Naive thymus-derived CD4-positive, alpha-beta T cell (primary cell): ENCODE measurements around the gene THAP4. TPM values are rescaled to one million over a fixed set of nuclear protein-coding genes. Genes with fewer than 3 reads are reported as not detected.

Experiments used
- ATAC-seq: fragments of 150-1000 bp; cut with Tn5 transposase; 2 replicates; pipeline ENCODE4 v1.10.0; 2021; ENCODE audit warnings: mild to moderate bottlenecking, moderate library complexity
- CTCF ChIA-PET: fragments of 350-600 bp; sonication (Branson Sonifier 250); formaldehyde crosslinking; loops from one replicate; lab custom pipeline; 2021; ENCODE audit warnings: antibody characterized with exemption; lab: Charles Lee
- POLR2A ChIA-PET: fragments of 350-600 bp; sonication (Branson Sonifier 250); formaldehyde crosslinking; loops from one replicate; lab custom pipeline; 2021; ENCODE audit warnings: antibody characterized with exemption, inconsistent platforms; lab: Charles Lee
- DNase-seq, 9 donors: peaks; one replicate each; pipeline versions ENCODE4 v3.0.0 to v3.0.0-alpha.2; 2020 to 2022; ENCODE audit warnings: mixed read lengths in 1 of 9
- H3K27ac ChIP-seq: one replicate; pipeline ENCODE4 v1.7.0; 2013; ENCODE audit warnings: mild to moderate bottlenecking, low read depth, low read length, moderate library complexity
- H3K27me3 ChIP-seq, 2 donors: one replicate each; pipeline ENCODE4 v1.7.0; 2013; ENCODE audit warnings: low read length in 2 of 2, mild to moderate bottlenecking in 2 of 2, moderate library complexity in 2 of 2; ENCODE audit not compliant: control insufficient read depth in 2 of 2, insufficient read depth in 2 of 2
- H3K36me3 ChIP-seq, 3 experiments: 1 replicate in 2 of 3; 2 replicates in 1 of 3; pipeline ENCODE4 v1.7.0; 2013; ENCODE audit warnings: low read length in 3 of 3, mild to moderate bottlenecking in 3 of 3, moderate library complexity in 1 of 3; ENCODE audit not compliant: insufficient read depth in 3 of 3, control insufficient read depth in 2 of 3
- H3K4me1 ChIP-seq, 2 donors: one replicate each; pipeline ENCODE4 v1.7.0; 2013; ENCODE audit warnings: low read length in 2 of 2, mild to moderate bottlenecking in 2 of 2, moderate library complexity in 1 of 2; ENCODE audit not compliant: control insufficient read depth in 2 of 2, insufficient read depth in 2 of 2
- H3K4me3 ChIP-seq: 2 replicates; pipeline ENCODE4 v1.7.0; 2013; ENCODE audit warnings: mild to moderate bottlenecking, low read length
- H3K9me3 ChIP-seq, 3 experiments: 1 replicate in 2 of 3; 2 replicates in 1 of 3; pipeline ENCODE4 v1.7.0; 2013; ENCODE audit warnings: low read length in 3 of 3; ENCODE audit not compliant: control insufficient read depth in 2 of 3
- H3K27ac Mint-ChIP-seq, 9 donors: one replicate each; pipeline ENCODE4 v1.8.0; 2020 to 2022; ENCODE audit warnings: mixed read lengths in 9 of 9, mild to moderate bottlenecking in 8 of 9, moderate library complexity in 5 of 9, inconsistent platforms in 2 of 9
- H3K27me3 Mint-ChIP-seq, 5 donors: one replicate each; pipeline ENCODE4 v1.8.0; 2021 to 2022; ENCODE audit warnings: mixed read lengths in 5 of 5, mild to moderate bottlenecking in 1 of 5
- H3K36me3 Mint-ChIP-seq, 5 donors: one replicate each; pipeline ENCODE4 v1.8.0; 2020 to 2022; ENCODE audit warnings: mixed read lengths in 5 of 5, mild to moderate bottlenecking in 3 of 5, inconsistent platforms in 1 of 5
- H3K4me1 Mint-ChIP-seq, 7 donors: one replicate each; pipeline ENCODE4 v1.8.0; 2020 to 2022; ENCODE audit warnings: mixed read lengths in 7 of 7, mild to moderate bottlenecking in 3 of 7, inconsistent platforms in 1 of 7
- H3K4me3 Mint-ChIP-seq, 10 donors: one replicate each; pipeline ENCODE4 v1.8.0; 2020 to 2022; ENCODE audit warnings: mild to moderate bottlenecking in 10 of 10, mixed read lengths in 10 of 10, moderate library complexity in 6 of 10, inconsistent platforms in 2 of 10
- H3K9me3 Mint-ChIP-seq, 11 donors: one replicate each; pipeline ENCODE4 v1.8.0; 2020 to 2022; ENCODE audit warnings: mixed read lengths in 11 of 11, mild to moderate bottlenecking in 4 of 11, inconsistent platforms in 1 of 11, moderate library complexity in 1 of 11
- intact Hi-C, 2 donors: fragments of 100-400 bp; cut with micrococcal nuclease; formaldehyde crosslinking; loops; one replicate each; pipeline ENCODE4 v1.15.1; 2023
- polyA plus RNA-seq, 2 donors: library from polyadenylated mRNA; unstranded; fragments of 300-500 nt; fragmentation: Illumina TruSeq; gene quantifications; one replicate each; pipeline ENCODE4 v1.2.3, GENCODE V29; 2021
- total RNA-seq, 6 experiments: library from RNA in 5 of 6; stranded (reverse) in 5 of 6; gene quantifications; 1 replicate in 5 of 6; 2 replicates in 1 of 6; pipeline ENCODE4 v1.2.3 and lab custom pipeline; 2021 to 2026

THAP4 gene
- total and polyA plus RNA-seq, 7 experiments from 2014 or later, result 26.4 to 56.2 (median 30.8) TPM

DNA sequence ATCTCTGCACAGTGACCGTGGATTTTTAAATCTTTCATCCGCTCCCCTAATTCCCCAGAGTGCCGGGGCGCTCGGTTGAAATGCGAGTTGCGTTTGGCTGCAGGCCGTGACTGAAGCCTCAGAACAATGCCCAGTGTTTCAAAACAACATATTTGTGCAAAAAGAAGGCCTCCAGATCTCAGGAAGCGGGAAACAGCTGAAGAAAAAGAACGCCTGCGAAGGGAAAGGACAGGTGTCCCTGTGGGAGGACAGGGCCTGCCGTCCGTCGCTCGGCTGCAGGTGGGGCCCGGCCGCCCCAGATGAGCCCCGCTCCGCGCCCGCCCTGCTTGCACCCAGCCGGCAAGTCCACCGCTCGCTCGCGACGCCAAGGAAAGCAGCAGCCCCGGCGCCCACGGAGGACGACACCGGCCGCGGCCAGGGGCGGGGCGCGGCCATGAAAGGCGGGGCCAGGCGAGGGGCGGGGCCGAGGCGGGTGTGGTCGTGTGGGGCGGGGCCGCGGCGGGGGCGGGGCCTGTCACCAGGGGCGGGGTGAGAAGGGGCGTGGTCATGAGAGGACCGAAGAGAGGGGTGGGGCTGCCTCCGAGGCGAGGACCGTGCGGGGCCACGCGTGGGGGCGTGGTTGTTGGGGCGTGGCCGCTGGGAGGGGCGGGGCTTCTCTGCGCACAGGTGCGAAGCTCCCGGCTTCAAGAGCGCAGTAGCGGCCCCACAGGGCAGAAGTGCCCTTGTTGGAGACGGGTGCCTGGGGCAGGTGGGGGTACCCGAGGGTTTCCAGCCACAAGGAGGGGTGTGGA, 96.0 kb downstream of the THAP4 start:
- Mint-ChIP-seq H3K4me1 (peaks cover 0 to 8% (median 4%) of the 10 kb centered on the region in 7 donors), H3K4me3 (peak overlapping the region; percentile 53 to 84 (median 62)), H3K9me3 (no peaks in the 10 kb centered on the region), H3K36me3 (no peaks in the 10 kb centered on the region), H3K27ac (no peak overlapping the region), H3K27me3 (peaks cover 11 to 29% (median 19%) of the 10 kb centered on the region in 5 donors)
- CTCF ChIA-PET, result no interaction called here
- ATAC-seq (peak; percentile 92), DNase-seq (peak; percentile 37 to 82 (median 49))
- no peaks in the 10 kb centered on the region for H3K9me3 ChIP-seq
- intact Hi-C loops, result loop anchor here in 1 of 2 donors (1.0 to 2.0 kb wide), 3 partner anchors 33 to 708 kb away; partner anchors contain the start of gene STK25
- no peaks in the 10 kb centered on the region for H3K4me1 ChIP-seq
- no peak overlapping the region for H3K4me3 ChIP-seq
- no peaks in the 10 kb centered on the region for H3K36me3 ChIP-seq
- POLR2A ChIA-PET, result no interaction called here
- no peak overlapping the region for H3K27ac ChIP-seq
- peaks cover 0 to 3% of the 10 kb centered on the region in 2 donors for H3K27me3 ChIP-seq

GRCh38 chr2:241540401-241540770, 96.6 kb downstream of the THAP4 start:
- H3K4me3 Mint-ChIP-seq, result peak overlapping the region; percentile 53 to 84 (median 62)
- Histone ChIP-seq H3K36me3 (no peaks in the 10 kb centered on the region), H3K9me3 (no peaks in the 10 kb centered on the region), H3K27ac (no peak overlapping the region), H3K27me3 (peaks cover 0 to 3% of the 10 kb centered on the region in 2 donors), H3K4me1 (no peaks in the 10 kb centered on the region), H3K4me3 (no peak overlapping the region)
- no peaks in the 10 kb centered on the region for H3K9me3 Mint-ChIP-seq
- ATAC-seq, result no peak
- CTCF ChIA-PET, result no interaction called here
- H3K36me3 Mint-ChIP-seq, result no peaks in the 10 kb centered on the region
- no peak overlapping the region for H3K27ac Mint-ChIP-seq
- DNase-seq, result no peak
- POLR2A ChIA-PET, result no interaction called here
- intact Hi-C loops, result loop anchor here in 1 of 2 donors (2.0 kb wide), 1 partner anchor 708 kb away; no protein-coding TSS in a partner anchor
- peaks cover 0 to 8% (median 4%) of the 10 kb centered on the region in 7 donors for H3K4me1 Mint-ChIP-seq
- H3K27me3 Mint-ChIP-seq, result peaks cover 11 to 29% (median 19%) of the 10 kb centered on the region in 5 donors

- Mint-ChIP-seq H3K27ac (no peak overlapping the region), H3K27me3 (peaks cover 11 to 29% (median 19%) of the 10 kb centered on the region in 5 donors), H3K4me1 (peaks cover 0 to 8% (median 4%) of the 10 kb centered on the region in 7 donors), H3K36me3 (no peaks in the 10 kb centered on the region), H3K4me3 (no peak overlapping the region), H3K9me3 (no peaks in the 10 kb centered on the region)
- no peak overlapping the region for H3K4me3 ChIP-seq
- H3K36me3 ChIP-seq, result no peaks in the 10 kb centered on the region
- ATAC-seq (no peak), DNase-seq (no peak)
- H3K27ac ChIP-seq, result no peak overlapping the region
- CTCF ChIA-PET, result no interaction called here
- H3K4me1 ChIP-seq, result no peaks in the 10 kb centered on the region
- intact Hi-C loops, result loop anchor here in 1 of 2 donors (2.0 kb wide), 1 partner anchor 707 kb away; no protein-coding TSS in a partner anchor
- POLR2A ChIA-PET, result interaction anchor here (0.6 kb wide), 1 partner anchor 8 kb away, joined by 3 read pairs; no protein-coding TSS in a partner anchor
- peaks cover 0 to under 1% of the 10 kb centered on the region in 2 donors for H3K27me3 ChIP-seq
- H3K9me3 ChIP-seq, result no peaks in the 10 kb centered on the region
These were observed 97.2 kb downstream of the THAP4 start for GRCh38 chr2:241539616-241540374.

DNA sequence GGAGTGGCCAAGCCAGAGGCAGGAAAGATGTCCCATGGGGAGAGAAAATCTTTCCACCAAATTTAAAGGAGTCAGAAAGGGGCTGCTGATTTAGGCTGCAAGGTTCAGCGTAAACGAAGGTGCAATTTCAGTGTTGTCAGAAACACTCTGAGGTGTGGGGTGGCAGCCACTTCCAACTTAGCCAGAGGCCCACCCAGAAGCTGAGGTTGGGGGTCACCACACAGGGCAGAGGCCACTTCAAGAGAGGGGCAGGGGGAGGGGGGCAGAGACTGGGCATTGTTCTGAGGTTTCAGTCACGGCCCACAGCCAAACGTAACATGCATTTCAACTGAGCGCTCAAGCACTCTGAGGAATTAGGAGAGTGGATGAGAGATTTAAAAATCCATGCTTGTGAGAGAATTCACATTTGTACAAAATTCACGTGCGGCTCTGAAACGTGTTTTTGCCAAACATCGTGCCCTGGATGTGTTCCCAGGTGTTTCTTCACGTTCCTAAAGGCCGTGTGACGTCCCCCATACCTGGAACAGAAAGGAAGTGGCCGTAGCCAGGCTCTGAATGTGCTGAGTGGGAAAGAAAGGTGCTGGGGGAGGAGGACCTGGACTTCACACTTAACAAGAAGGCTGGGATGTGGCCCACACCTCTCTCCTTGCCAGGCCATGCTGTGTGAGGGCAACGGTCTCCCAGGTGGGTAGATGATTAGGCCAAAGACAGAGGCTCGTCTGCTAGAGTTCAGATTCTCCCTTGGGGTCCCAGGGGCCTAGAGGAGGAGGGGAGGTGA, 97.9 kb downstream of the THAP4 start:
- Histone ChIP-seq H3K36me3 (no peaks in the 10 kb centered on the region), H3K4me1 (no peaks in the 10 kb centered on the region), H3K9me3 (no peaks in the 10 kb centered on the region), H3K27ac (no peak overlapping the region), H3K27me3 (no peaks in the 10 kb centered on the region), H3K4me3 (no peak overlapping the region)
- CTCF ChIA-PET, result no interaction called here
- H3K36me3 Mint-ChIP-seq, result no peaks in the 10 kb centered on the region
- no peak for DNase-seq
- peaks cover 11 to 28% (median 21%) of the 10 kb centered on the region in 5 donors for H3K27me3 Mint-ChIP-seq
- no peaks in the 10 kb centered on the region for H3K9me3 Mint-ChIP-seq
- H3K4me3 Mint-ChIP-seq, result peak overlapping the region in 2 of 10 donors; percentile 6 to 32
- peaks cover 0 to 8% (median 4%) of the 10 kb centered on the region in 7 donors for H3K4me1 Mint-ChIP-seq
- POLR2A ChIA-PET, result interaction anchor here (0.6 kb wide), 1 partner anchor 9 kb away, joined by 3 read pairs; no protein-coding TSS in a partner anchor
- no peak for ATAC-seq
- intact Hi-C loops, result no loop called here
- no peak overlapping the region for H3K27ac Mint-ChIP-seq

DNA sequence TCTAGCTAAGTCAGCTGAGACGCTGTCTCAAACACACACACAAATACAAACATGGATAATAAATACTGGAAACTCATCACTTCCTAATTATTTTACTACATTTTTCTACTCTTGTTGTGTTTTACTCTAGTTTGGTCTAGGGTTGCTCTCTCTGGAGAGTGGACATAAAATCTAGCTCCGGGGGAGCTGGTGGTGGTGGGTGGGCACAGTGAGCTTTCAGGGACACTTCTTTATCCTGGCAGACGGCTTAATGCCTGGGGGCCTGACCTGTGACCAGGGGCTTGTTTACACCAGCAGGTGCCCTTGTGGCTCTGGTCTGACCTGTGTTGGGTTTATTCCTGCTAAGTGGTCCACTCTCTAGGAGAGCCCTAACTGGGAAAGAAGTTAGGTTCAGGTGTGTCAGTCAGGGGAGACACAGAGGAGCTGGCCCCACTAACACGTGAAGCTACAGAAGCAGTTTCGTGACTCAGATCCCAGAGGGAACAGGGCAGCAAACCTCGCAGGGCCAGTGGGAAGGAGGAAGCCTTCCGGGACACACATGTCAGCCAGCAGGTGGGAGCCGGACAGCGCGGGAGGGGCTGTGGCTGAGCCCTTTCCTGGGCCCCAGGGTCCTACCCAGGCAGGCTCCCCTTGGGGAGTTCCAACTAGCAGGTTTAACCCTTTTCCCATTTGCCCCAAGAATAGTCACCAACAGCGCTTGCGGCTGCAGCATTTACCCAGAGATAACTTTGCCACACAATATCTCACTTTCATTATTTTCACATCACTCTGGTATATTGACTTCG, 100.9 kb downstream of the THAP4 start:
- intact Hi-C loops, result no loop called here

More for the DNA sequence above, 100.9 kb downstream of the THAP4 start:
- ChIA-PET CTCF (no interaction called here), POLR2A (no interaction called here)
- no peaks in the 10 kb centered on the region for H3K27me3 ChIP-seq
- H3K4me3 Mint-ChIP-seq, result no peak overlapping the region
- H3K9me3 ChIP-seq, result no peaks in the 10 kb centered on the region
- H3K4me3 ChIP-seq, result no peak overlapping the region
- ATAC-seq (no peak), DNase-seq (no peak)
- no peaks in the 10 kb centered on the region for H3K36me3 ChIP-seq
- no peaks in the 10 kb centered on the region for H3K4me1 ChIP-seq
- H3K9me3 Mint-ChIP-seq, result no peaks in the 10 kb centered on the region
- no peaks in the 10 kb centered on the region for H3K36me3 Mint-ChIP-seq
- peaks cover 0 to 5% (median 4%) of the 10 kb centered on the region in 7 donors for H3K4me1 Mint-ChIP-seq
- peaks cover 8 to 16% (median 15%) of the 10 kb centered on the region in 5 donors for H3K27me3 Mint-ChIP-seq
- H3K27ac ChIP-seq, result no peak overlapping the region
- no peak overlapping the region for H3K27ac Mint-ChIP-seq
